Endodermal cell (in vitro differentiated cells): ENCODE results near the gene LOX. TPM values are rescaled to one million over a fixed set of nuclear protein-coding genes. Genes with fewer than 3 reads are reported as not detected.

Experiments
- DNase-seq: peaks from one replicate; pipeline ENCODE4 v3.0.0-alpha.2; 2017
- H3K27ac ChIP-seq: 2 replicates; pipeline ENCODE4 v1.5.1; 2013; ENCODE audit warnings: mild to moderate bottlenecking, low read depth, low read length, moderate library complexity
- H3K27me3 ChIP-seq: 2 replicates; pipeline ENCODE4 v1.6.1; 2013; ENCODE audit warnings: mild to moderate bottlenecking, low read length, moderate library complexity; ENCODE audit not compliant: insufficient read depth, control insufficient read depth, poor library complexity, severe bottlenecking
- H3K36me3 ChIP-seq: 2 replicates; pipeline ENCODE4 v1.7.0; 2013; ENCODE audit warnings: mild to moderate bottlenecking, low read length, moderate library complexity; ENCODE audit not compliant: control insufficient read depth, insufficient read depth
- H3K4me1 ChIP-seq: one replicate; pipeline ENCODE4 v1.7.0; 2013; ENCODE audit warnings: low read length; ENCODE audit not compliant: control insufficient read depth, insufficient read depth
- H3K4me3 ChIP-seq: 2 replicates; pipeline ENCODE4 v1.5.1; 2013; ENCODE audit warnings: mild to moderate bottlenecking, low read length, moderate library complexity
- H3K9ac ChIP-seq: 2 replicates; pipeline ENCODE4 v1.6.1; 2013; ENCODE audit warnings: mild to moderate bottlenecking, low read length, moderate library complexity; ENCODE audit not compliant: poor library complexity, severe bottlenecking; ENCODE audit errors: extremely low read depth
- H3K9me3 ChIP-seq: 2 replicates; pipeline ENCODE4 v1.6.1; 2013; ENCODE audit warnings: mild to moderate bottlenecking, low read length, moderate library complexity; ENCODE audit not compliant: control insufficient read depth
- H3K27ac Mint-ChIP-seq: 2 replicates; pipeline ENCODE4 v1.8.0; 2020; ENCODE audit warnings: mixed read lengths
- H3K27me3 Mint-ChIP-seq: 2 replicates; pipeline ENCODE4 v1.8.0; 2021; ENCODE audit warnings: mild to moderate bottlenecking, mixed read lengths; ENCODE audit not compliant: insufficient read depth
- H3K36me3 Mint-ChIP-seq: 2 replicates; pipeline ENCODE4 v1.8.0; 2020; ENCODE audit warnings: low read depth, mixed read lengths
- H3K4me1 Mint-ChIP-seq: 2 replicates; pipeline ENCODE4 v1.8.0; 2020; ENCODE audit warnings: mixed read lengths
- H3K4me3 Mint-ChIP-seq: 2 replicates; pipeline ENCODE4 v1.8.0; 2020; ENCODE audit warnings: mild to moderate bottlenecking, moderate library complexity, mixed read lengths
- H3K9me3 Mint-ChIP-seq: 2 replicates; pipeline ENCODE4 v1.8.0; 2020; ENCODE audit warnings: mild to moderate bottlenecking, mixed read lengths
- CTCF ChIP-seq: fragments of 200-600 bp; sonication (generic); conservative IDR thresholded peaks from 2 replicates; pipeline ENCODE4 v1.5.0; 2021; ENCODE audit warnings: antibody characterized with exemption, mild to moderate bottlenecking
- WGBS, 2 experiments: methylation state at CpG; one replicate each; pipeline versions ENCODE4 v1.1.5 to v1.1.7; 2013; ENCODE audit warnings: missing lambda C conversion rate in 2 of 2, mixed read lengths in 1 of 2; ENCODE audit not compliant: insufficient coverage in 1 of 2, insufficient read length in 1 of 2; 5-methylcytosine and 5-hydroxymethylcytosine counted together
- total RNA-seq, 2 donors: library from RNA; stranded (reverse); fragmentation: NEBNext Ultra II Directional in 1 of 2; extraction: Animal tissue kit (Norgen Biotek cat#: 25700) in 1 of 2; gene quantifications; 2 replicates in 1 of 2; 3 replicates in 1 of 2; pipeline ENCODE4 v1.2.1, GENCODE V29; 2021

Gene LOX
- total RNA-seq, 2 donors from 2014 or later: 16.4 to 16.5 TPM

- H3K9me3 Mint-ChIP-seq: no peaks in the 10 kb centered on the region
- DNase-seq: no peak
- H3K4me3 Mint-ChIP-seq: no peak overlapping the region
- peaks cover 7% of the 10 kb centered on the region for H3K36me3 ChIP-seq
- no peak overlapping the region for H3K4me3 ChIP-seq
- no peaks in the 10 kb centered on the region for H3K9me3 ChIP-seq
- no peak for TF ChIP-seq CTCF
- WGBS, 2 experiments: 95 to 96% methylated on average over 4 of the region's 4 CpGs
- no peaks in the 10 kb centered on the region for H3K27me3 Mint-ChIP-seq
- no peak overlapping the region for H3K9ac ChIP-seq
- H3K27me3 ChIP-seq: no peaks in the 10 kb centered on the region
- peaks cover 5% of the 10 kb centered on the region for H3K4me1 ChIP-seq
- H3K27ac Mint-ChIP-seq: no peak overlapping the region
- H3K36me3 Mint-ChIP-seq: peaks cover 11% of the 10 kb centered on the region
- H3K27ac ChIP-seq: no peak overlapping the region
- peaks cover 11% of the 10 kb centered on the region for H3K4me1 Mint-ChIP-seq
Measured at GRCh38 chr5:122036326-122036725, 41.7 kb downstream of the LOX start.

- H3K9me3 ChIP-seq: no peaks in the 10 kb centered on the region
- Mint-ChIP-seq H3K4me1 (peaks cover 11% of the 10 kb centered on the region), H3K9me3 (no peaks in the 10 kb centered on the region), H3K4me3 (no peak overlapping the region), H3K27me3 (no peaks in the 10 kb centered on the region), H3K36me3 (peaks cover 11% of the 10 kb centered on the region), H3K27ac (no peak overlapping the region)
- H3K4me3 ChIP-seq: no peak overlapping the region
- H3K27me3 ChIP-seq: no peaks in the 10 kb centered on the region
- DNase-seq: no peak
- H3K4me1 ChIP-seq: peaks cover 5% of the 10 kb centered on the region
- H3K36me3 ChIP-seq: peaks cover 11% of the 10 kb centered on the region
- no peak for TF ChIP-seq CTCF
- no peak overlapping the region for H3K9ac ChIP-seq
- WGBS, 2 experiments: 66 to 90% methylated on average over 2 of the region's 2 CpGs
- H3K27ac ChIP-seq: no peak overlapping the region
Measured at GRCh38 chr5:122035913-122036312, 42.1 kb downstream of the LOX start.

- Histone ChIP-seq H3K4me3 (no peak overlapping the region), H3K36me3 (peaks cover 39% of the 10 kb centered on the region), H3K4me1 (peaks cover 5% of the 10 kb centered on the region), H3K9me3 (no peaks in the 10 kb centered on the region), H3K9ac (no peak overlapping the region), H3K27me3 (no peaks in the 10 kb centered on the region), H3K27ac (no peak overlapping the region)
- H3K4me1 Mint-ChIP-seq: peaks cover 15% of the 10 kb centered on the region
- H3K36me3 Mint-ChIP-seq: peaks cover 19% of the 10 kb centered on the region
- no peaks in the 10 kb centered on the region for H3K9me3 Mint-ChIP-seq
- no peaks in the 10 kb centered on the region for H3K27me3 Mint-ChIP-seq
- no peak for TF ChIP-seq CTCF
- no peak overlapping the region for H3K27ac Mint-ChIP-seq
- 89 to 100% methylated on average over 1 to 2 of the region's 2 CpGs for WGBS, 2 experiments
- DNase-seq: no peak
- no peak overlapping the region for H3K4me3 Mint-ChIP-seq
Measured at GRCh38 chr5:122031836-122032235, 46.2 kb downstream of the LOX start.
